Upper lobe of left lung (tissue), 6 donors: Measurements from ENCODE around the gene ADAMTS19. TPM values are rescaled to one million over a fixed set of nuclear protein-coding genes. Genes with fewer than 3 reads are reported as not detected.
"Not testable (repeated sequence)": the region's sequence is repeated elsewhere in the genome, so short reads cannot be mapped to it uniquely, and the experiment has no call there.

Experiments used
- ATAC-seq, 2 donors: fragments of 200-7000 bp; cut with Tn5 transposase; one replicate each; pipeline ENCODE4 v1.9.1; 2022; ENCODE audit warnings: mild to moderate bottlenecking in 2 of 2, moderate library complexity in 2 of 2; ENCODE audit not compliant: low FRiP score in 2 of 2
- DNase-seq, 2 donors: peaks; one replicate each; pipeline ENCODE4 v3.0.0-alpha.2; 2019 to 2020
- H3K27ac ChIP-seq, 4 donors: fragments of 200-600 bp; sonication (generic); one replicate each; pipeline ENCODE4 v1.5.1; 2016 to 2019
- H3K27me3 ChIP-seq, 4 donors: fragments of 200-600 bp; sonication (generic); one replicate each; pipeline ENCODE4 v1.5.1; 2017 to 2019
- H3K36me3 ChIP-seq, 4 donors: fragments of 200-600 bp; sonication (generic); one replicate each; pipeline ENCODE4 v1.5.1; 2016 to 2019
- H3K4me1 ChIP-seq, 4 donors: fragments of 200-600 bp; sonication (generic); one replicate each; pipeline ENCODE4 v1.5.1; 2018 to 2019
- H3K4me3 ChIP-seq, 4 donors: fragments of 200-600 bp; sonication (generic); one replicate each; pipeline ENCODE4 v1.5.1; 2017 to 2019; ENCODE audit warnings: mild to moderate bottlenecking in 2 of 4, moderate library complexity in 1 of 4
- H3K9me3 ChIP-seq, 4 donors: fragments of 200-600 bp; sonication (generic); one replicate each; pipeline ENCODE4 v1.5.1; 2018 to 2019
- EP300 ChIP-seq, 4 donors: sonication (generic); formaldehyde crosslinking; IDR thresholded peaks; one replicate each; pipeline ENCODE4 v1.5.1; 2017; ENCODE audit warnings: antibody characterized with exemption in 4 of 4, control low read depth in 2 of 4
- POLR2A ChIP-seq, 4 donors: fragments of 450-650 bp; IDR thresholded peaks; one replicate each; pipeline ENCODE4 v1.5.1; 2016 to 2017; ENCODE audit warnings: antibody characterized with exemption in 4 of 4, mild to moderate bottlenecking in 2 of 4
- POLR2AphosphoS5 ChIP-seq, 2 donors: sonication (generic); formaldehyde crosslinking; IDR thresholded peaks; one replicate each; pipeline ENCODE4 v1.5.1; 2017; ENCODE audit warnings: antibody characterized with exemption in 2 of 2
- WGBS, 2 donors: methylation state at CpG; one replicate each; pipeline ENCODE4 v1.1.5; 2017 to 2018; 5-methylcytosine and 5-hydroxymethylcytosine counted together
- total RNA-seq, 6 donors: library from RNA; depleted of rRNA in 4 of 6; stranded (reverse); fragments of >200 nt in 4 of 6; gene quantifications; one replicate each; pipeline versions ENCODE4 v1.1.0 to v1.2.1, GENCODE V29; 2016 to 2021
- TF ChIP-seq, protein P1 (sequence below), 6 experiments: fragments of 450-650 bp in 4 of 6; fragments of 200-600 bp in 2 of 6; sonication (generic) in 2 of 6; IDR thresholded peaks; one replicate each; pipeline ENCODE4 v1.5.1; 2016 to 2019; ENCODE audit warnings: antibody characterized with exemption in 6 of 6
- donor health status: DM: no; HTN: no; CAD: no; lungs with moderate emphysema.
- donor health status: DM: no; HTN: yes; CAD: no; lungs with severe emphysema.

ADAMTS19 gene
- total RNA-seq, 6 donors from 2014 or later: 0.17 to 0.29 TPM; not detected in 4

DNA sequence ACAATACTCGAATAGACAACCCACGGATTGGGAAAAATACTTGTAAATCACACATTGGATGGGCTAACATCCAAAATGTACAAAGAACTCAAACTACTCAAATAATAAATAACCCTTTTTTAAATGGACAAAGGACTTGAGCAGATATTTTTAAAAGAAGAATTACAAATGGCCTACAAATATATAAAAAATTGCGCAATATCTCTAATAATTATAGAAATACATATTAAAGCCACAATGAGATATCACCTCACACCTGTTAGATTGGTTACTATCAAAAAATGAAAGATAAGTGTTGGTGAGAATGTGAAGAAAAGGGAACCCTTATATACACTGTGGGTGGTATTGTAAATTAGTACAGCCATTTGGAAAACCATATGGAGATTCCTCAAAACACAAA, 40.8 kb upstream of the ADAMTS19 start:
- no peak overlapping the region for H3K4me3 ChIP-seq
- TF ChIP-seq, protein P1, sequence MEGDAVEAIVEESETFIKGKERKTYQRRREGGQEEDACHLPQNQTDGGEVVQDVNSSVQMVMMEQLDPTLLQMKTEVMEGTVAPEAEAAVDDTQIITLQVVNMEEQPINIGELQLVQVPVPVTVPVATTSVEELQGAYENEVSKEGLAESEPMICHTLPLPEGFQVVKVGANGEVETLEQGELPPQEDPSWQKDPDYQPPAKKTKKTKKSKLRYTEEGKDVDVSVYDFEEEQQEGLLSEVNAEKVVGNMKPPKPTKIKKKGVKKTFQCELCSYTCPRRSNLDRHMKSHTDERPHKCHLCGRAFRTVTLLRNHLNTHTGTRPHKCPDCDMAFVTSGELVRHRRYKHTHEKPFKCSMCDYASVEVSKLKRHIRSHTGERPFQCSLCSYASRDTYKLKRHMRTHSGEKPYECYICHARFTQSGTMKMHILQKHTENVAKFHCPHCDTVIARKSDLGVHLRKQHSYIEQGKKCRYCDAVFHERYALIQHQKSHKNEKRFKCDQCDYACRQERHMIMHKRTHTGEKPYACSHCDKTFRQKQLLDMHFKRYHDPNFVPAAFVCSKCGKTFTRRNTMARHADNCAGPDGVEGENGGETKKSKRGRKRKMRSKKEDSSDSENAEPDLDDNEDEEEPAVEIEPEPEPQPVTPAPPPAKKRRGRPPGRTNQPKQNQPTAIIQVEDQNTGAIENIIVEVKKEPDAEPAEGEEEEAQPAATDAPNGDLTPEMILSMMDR (IDR thresholded peaks at IDR 0.05): no peak
- TF ChIP-seq EP300 (IDR thresholded peaks at IDR 0.05) (no peak), POLR2A (IDR thresholded peaks at IDR 0.05) (no peak), POLR2AphosphoS5 (IDR thresholded peaks at IDR 0.05) (no peak)
- H3K27me3 ChIP-seq: no peaks in the 10 kb centered on the region
- no peak overlapping the region for H3K27ac ChIP-seq
- H3K36me3 ChIP-seq: no peaks in the 10 kb centered on the region
- WGBS, 2 donors: 79 to 82% methylated on average over 3 of the region's 3 CpGs
- no peak for ATAC-seq
- no peak for DNase-seq
- no peaks in the 10 kb centered on the region for H3K9me3 ChIP-seq
- no peaks in the 10 kb centered on the region for H3K4me1 ChIP-seq

DNA sequence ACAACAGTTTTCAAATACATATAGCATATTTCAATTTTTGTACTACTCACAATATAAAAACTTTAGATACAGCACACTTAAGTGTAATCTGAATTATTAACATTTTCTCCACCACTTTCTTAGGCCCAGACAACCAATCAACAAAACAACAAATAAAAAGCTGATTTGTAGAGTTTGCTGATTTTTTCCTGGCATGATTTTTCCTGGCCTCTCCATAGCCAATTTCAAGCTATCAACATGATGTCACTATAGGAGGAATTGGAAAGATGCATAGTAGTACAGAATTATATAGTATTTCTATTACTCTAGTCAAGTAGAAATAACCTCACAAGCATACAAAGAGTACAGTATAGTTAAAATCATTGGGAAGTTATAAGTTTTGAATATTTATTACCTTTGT, 35.1 kb upstream of the ADAMTS19 start:
- no peaks in the 10 kb centered on the region for H3K36me3 ChIP-seq
- no peak overlapping the region for H3K4me3 ChIP-seq
- no peaks in the 10 kb centered on the region for H3K27me3 ChIP-seq
- no peaks in the 10 kb centered on the region for H3K4me1 ChIP-seq
- ATAC-seq: no peak
- H3K9me3 ChIP-seq: no peaks in the 10 kb centered on the region
- TF ChIP-seq EP300 (IDR thresholded peaks at IDR 0.05) (no peak), POLR2A (IDR thresholded peaks at IDR 0.05) (no peak), POLR2AphosphoS5 (IDR thresholded peaks at IDR 0.05) (no peak)
- TF ChIP-seq, protein P1 (IDR thresholded peaks at IDR 0.05): no peak
- no peak for DNase-seq
- no peak overlapping the region for H3K27ac ChIP-seq

DNA sequence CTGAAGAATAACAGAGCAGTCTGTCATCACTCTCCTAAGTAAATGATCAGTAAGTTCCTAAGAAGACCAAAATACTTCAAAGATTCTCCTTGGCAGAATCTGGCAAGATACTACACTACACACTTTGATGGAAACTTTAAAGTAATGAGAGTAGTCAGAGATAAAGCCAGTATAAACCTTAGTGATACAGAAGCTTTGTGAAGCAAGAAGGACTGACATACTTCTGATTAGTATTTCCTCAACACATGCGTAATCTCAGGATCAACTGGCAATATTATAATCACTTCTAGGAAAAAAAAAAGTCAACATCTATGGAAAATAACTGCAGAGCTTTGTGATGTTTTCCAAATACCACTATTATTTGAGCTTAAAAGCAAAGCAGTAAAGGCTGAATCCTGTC, 34.0 kb upstream of the ADAMTS19 start:
- no peaks in the 10 kb centered on the region for H3K9me3 ChIP-seq
- H3K27ac ChIP-seq: no peak overlapping the region
- H3K36me3 ChIP-seq: no peaks in the 10 kb centered on the region
- no peak for DNase-seq
- ATAC-seq: no peak
- WGBS, 2 donors: 80 to 82% methylated on average over 1 of the region's 1 CpG
- H3K27me3 ChIP-seq: no peaks in the 10 kb centered on the region
- no peaks in the 10 kb centered on the region for H3K4me1 ChIP-seq
- no peak overlapping the region for H3K4me3 ChIP-seq
- no peak for TF ChIP-seq EP300 (IDR thresholded peaks at IDR 0.05)
- no peak for TF ChIP-seq POLR2AphosphoS5 (IDR thresholded peaks at IDR 0.05)
- TF ChIP-seq, protein P1 (IDR thresholded peaks at IDR 0.05): no peak

DNA sequence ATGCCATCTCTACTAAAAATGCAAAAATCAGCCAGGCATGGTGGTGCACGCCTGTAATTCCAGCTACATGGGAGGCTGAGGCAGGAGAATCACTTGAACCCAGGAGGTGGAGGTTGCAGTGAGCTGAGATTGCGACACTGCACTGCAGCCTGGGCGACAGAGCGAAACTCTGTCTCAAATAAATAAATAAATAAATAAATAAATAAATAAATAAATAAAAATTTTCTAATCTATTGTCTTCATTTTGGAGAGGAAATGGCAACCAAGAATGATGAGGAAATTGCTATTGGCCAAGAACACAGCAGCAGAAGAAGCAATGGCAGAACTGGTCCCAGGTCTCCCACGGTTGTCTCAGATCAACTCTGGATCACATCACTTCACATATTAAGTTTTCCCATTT, 31.5 kb upstream of the ADAMTS19 start:
- not testable (repeated sequence) for ATAC-seq, H3K27me3 ChIP-seq, H3K9me3 ChIP-seq, DNase-seq, H3K36me3 ChIP-seq, H3K27ac ChIP-seq, H3K4me1 ChIP-seq, H3K4me3 ChIP-seq
- 90 to 95% methylated on average over 5 of the region's 5 CpGs for WGBS, 2 donors

DNA sequence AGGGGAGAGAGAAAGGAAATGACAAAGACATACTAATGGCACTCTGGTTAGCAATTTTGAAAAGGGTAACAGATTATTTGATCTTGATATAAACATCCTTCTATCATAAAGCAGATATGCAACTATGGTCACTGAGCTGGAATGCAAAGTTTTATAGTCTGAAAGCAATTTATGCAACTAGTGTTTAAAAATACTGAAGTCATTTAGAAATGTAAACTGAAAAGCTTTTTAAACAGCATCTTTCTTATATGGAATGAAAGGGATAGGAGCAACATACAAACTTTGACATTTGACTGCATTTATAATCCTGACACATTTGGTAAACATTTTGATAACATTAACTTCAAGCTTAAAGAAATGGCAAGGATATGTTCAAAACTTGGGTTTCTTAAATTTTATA, 28.7 kb upstream of the ADAMTS19 start:
- TF ChIP-seq, protein P1 (IDR thresholded peaks at IDR 0.05): no peak
- TF ChIP-seq POLR2AphosphoS5 (IDR thresholded peaks at IDR 0.05) (no peak), EP300 (IDR thresholded peaks at IDR 0.05) (no peak), POLR2A (IDR thresholded peaks at IDR 0.05) (no peak)
- H3K4me3 ChIP-seq: no peak overlapping the region
- H3K27me3 ChIP-seq: no peaks in the 10 kb centered on the region
- no peaks in the 10 kb centered on the region for H3K9me3 ChIP-seq
- H3K27ac ChIP-seq: no peak overlapping the region
- H3K36me3 ChIP-seq: no peaks in the 10 kb centered on the region
- DNase-seq (no peak), ATAC-seq (no peak)
- H3K4me1 ChIP-seq: no peaks in the 10 kb centered on the region
